Calu3 (cell line): ENCODE data around the gene ZNF280C. TPM values are rescaled to one million over a fixed set of nuclear protein-coding genes. Genes with fewer than 3 reads are reported as not detected.

ENCODE experiments used
- BruUV-seq: library from RNA; stranded (reverse); fragments of 400-500 nt; replicated peaks from 2 replicates; lab custom pipeline; 2021; lab: Mats Ljungman, UMichigan
- CTCF ChIA-PET: fragments of 300-600 bp; sonication (Branson Sonifier 250); formaldehyde crosslinking; loops from one replicate; lab custom pipeline; 2022; ENCODE audit warnings: antibody characterized with exemption; lab: Charles Lee
- DNase-seq: peaks from one replicate; pipeline ENCODE4 v3.0.0; 2022
- H3K27ac Mint-ChIP-seq: one replicate; pipeline ENCODE4 v1.8.0; 2022; ENCODE audit warnings: mixed read lengths; ENCODE audit not compliant: unreplicated experiment
- H3K27me3 Mint-ChIP-seq: one replicate; pipeline ENCODE4 v1.8.0; 2022; ENCODE audit warnings: mixed read lengths; ENCODE audit not compliant: unreplicated experiment
- H3K36me3 Mint-ChIP-seq: one replicate; pipeline ENCODE4 v1.8.0; 2022; ENCODE audit warnings: mild to moderate bottlenecking, moderate library complexity, mixed read lengths; ENCODE audit not compliant: insufficient read depth, unreplicated experiment
- H3K4me1 Mint-ChIP-seq: one replicate; pipeline ENCODE4 v1.8.0; 2022; ENCODE audit warnings: mild to moderate bottlenecking, low read depth, mixed read lengths; ENCODE audit not compliant: unreplicated experiment
- H3K4me3 Mint-ChIP-seq: one replicate; pipeline ENCODE4 v1.8.0; 2022; ENCODE audit warnings: mild to moderate bottlenecking, low read depth, moderate library complexity, mixed read lengths; ENCODE audit not compliant: unreplicated experiment
- H3K9me3 Mint-ChIP-seq: one replicate; pipeline ENCODE4 v1.8.0; 2022; ENCODE audit warnings: low read depth, mixed read lengths; ENCODE audit not compliant: unreplicated experiment
- CTCF ChIP-seq: fragments of 200-600 bp; IDR thresholded peaks from one replicate; pipeline ENCODE4 v1.8.0; 2022; ENCODE audit warnings: antibody characterized with exemption; ENCODE audit not compliant: unreplicated experiment
- intact Hi-C: fragments of 100-400 bp; cut with micrococcal nuclease; formaldehyde crosslinking; loops from one replicate; pipeline ENCODE4 v1.10.0; 2022; ENCODE audit not compliant: unreplicated experiment
- total RNA-seq: library from RNA; stranded (reverse); gene quantifications from 2 replicates; pipeline ENCODE4 v1.2.3, GENCODE V29; 2022

Gene ZNF280C
- total RNA-seq, 1 experiment from 2014 or later: 8.8 TPM

GRCh38 chrX:130163398-130163797, 105.3 kb downstream of the ZNF280C start:
- BruUV-seq: no TSS peak
- Mint-ChIP-seq H3K27ac (no peak overlapping the region), H3K9me3 (no peaks in the 10 kb centered on the region), H3K36me3 (peaks cover 17% of the 10 kb centered on the region), H3K4me1 (peaks cover 24% of the 10 kb centered on the region), H3K27me3 (no peaks in the 10 kb centered on the region), H3K4me3 (no peak overlapping the region)
- TF ChIP-seq CTCF: no peak
- DNase-seq: no peak
- intact Hi-C loops: no loop called here
- CTCF ChIA-PET: no interaction called here

GRCh38 chrX:130162094-130162735, 106.5 kb downstream of the ZNF280C start:
- CTCF ChIA-PET: no interaction called here

GRCh38 chrX:130159776-130160175, 108.9 kb downstream of the ZNF280C start:
- peaks cover 10% of the 10 kb centered on the region for H3K4me1 Mint-ChIP-seq
- H3K4me3 Mint-ChIP-seq: no peak overlapping the region
- no peaks in the 10 kb centered on the region for H3K9me3 Mint-ChIP-seq
- H3K27ac Mint-ChIP-seq: no peak overlapping the region
- CTCF ChIA-PET: no interaction called here
- DNase-seq: no peak
- intact Hi-C loops: no loop called here
- H3K27me3 Mint-ChIP-seq: no peaks in the 10 kb centered on the region
- no peak for TF ChIP-seq CTCF
- no TSS peak for BruUV-seq
- H3K36me3 Mint-ChIP-seq: peaks cover under 1% of the 10 kb centered on the region

More at GRCh38 chrX:130162094-130162735, 106.5 kb downstream of the ZNF280C start:
- Mint-ChIP-seq H3K9me3 (no peaks in the 10 kb centered on the region), H3K4me3 (no peak overlapping the region), H3K4me1 (peaks cover 18% of the 10 kb centered on the region), H3K27me3 (no peaks in the 10 kb centered on the region), H3K27ac (no peak overlapping the region), H3K36me3 (peaks cover 17% of the 10 kb centered on the region)
- intact Hi-C loops: no loop called here
- DNase-seq: no peak
- TF ChIP-seq CTCF: no peak
- BruUV-seq: no TSS peak

GRCh38 chrX:130158311-130158710, 110.4 kb downstream of the ZNF280C start:
- H3K27me3 Mint-ChIP-seq: no peaks in the 10 kb centered on the region
- TF ChIP-seq CTCF: no peak
- CTCF ChIA-PET: no interaction called here
- H3K4me1 Mint-ChIP-seq: peaks cover 10% of the 10 kb centered on the region
- intact Hi-C loops: no loop called here
- H3K36me3 Mint-ChIP-seq: no peaks in the 10 kb centered on the region
- H3K4me3 Mint-ChIP-seq: no peak overlapping the region
- BruUV-seq: no TSS peak
- no peaks in the 10 kb centered on the region for H3K9me3 Mint-ChIP-seq
- no peak for DNase-seq
- H3K27ac Mint-ChIP-seq: no peak overlapping the region
